AG04449 (cell line): ENCODE results near the gene GEMIN4.

Experiments
- CTCF ChIA-PET: fragments of 350-600 bp; formaldehyde crosslinking; extraction: SDS; loops from one replicate; lab custom pipeline; 2021; ENCODE audit warnings: antibody characterized with exemption; lab: Yijun Ruan, JAX
- POLR2A ChIA-PET: fragments of 400-600, 350-600 bp; formaldehyde crosslinking; extraction: SDS; loops from one replicate; lab custom pipeline; 2020; ENCODE audit warnings: antibody characterized with exemption, inconsistent platforms; lab: Yijun Ruan, JAX
- DNase-seq: peaks from one replicate; pipeline ENCODE4 v3.0.0-alpha.2; 2010; ENCODE audit warnings: low read depth, low spot score
- H3K4me3 ChIP-seq: 2 replicates; pipeline ENCODE4 v1.5.1; 2011; ENCODE audit warnings: low read depth, mild to moderate bottlenecking, control low read depth, low read length
- TF ChIP-seq, protein P1 (sequence below): IDR thresholded peaks from one replicate; pipeline ENCODE4 v1.5.1; 2011; ENCODE audit warnings: mild to moderate bottlenecking, moderate library complexity, low read length, control low read depth, inconsistent platforms; ENCODE audit not compliant: insufficient read depth; ENCODE audit errors: missing control alignments

Gene GEMIN4

GRCh38 chr17:740240-741017 is 11.6 kb downstream of the GEMIN4 start:
- DNase-seq = no peak
- TF ChIP-seq, protein P1, sequence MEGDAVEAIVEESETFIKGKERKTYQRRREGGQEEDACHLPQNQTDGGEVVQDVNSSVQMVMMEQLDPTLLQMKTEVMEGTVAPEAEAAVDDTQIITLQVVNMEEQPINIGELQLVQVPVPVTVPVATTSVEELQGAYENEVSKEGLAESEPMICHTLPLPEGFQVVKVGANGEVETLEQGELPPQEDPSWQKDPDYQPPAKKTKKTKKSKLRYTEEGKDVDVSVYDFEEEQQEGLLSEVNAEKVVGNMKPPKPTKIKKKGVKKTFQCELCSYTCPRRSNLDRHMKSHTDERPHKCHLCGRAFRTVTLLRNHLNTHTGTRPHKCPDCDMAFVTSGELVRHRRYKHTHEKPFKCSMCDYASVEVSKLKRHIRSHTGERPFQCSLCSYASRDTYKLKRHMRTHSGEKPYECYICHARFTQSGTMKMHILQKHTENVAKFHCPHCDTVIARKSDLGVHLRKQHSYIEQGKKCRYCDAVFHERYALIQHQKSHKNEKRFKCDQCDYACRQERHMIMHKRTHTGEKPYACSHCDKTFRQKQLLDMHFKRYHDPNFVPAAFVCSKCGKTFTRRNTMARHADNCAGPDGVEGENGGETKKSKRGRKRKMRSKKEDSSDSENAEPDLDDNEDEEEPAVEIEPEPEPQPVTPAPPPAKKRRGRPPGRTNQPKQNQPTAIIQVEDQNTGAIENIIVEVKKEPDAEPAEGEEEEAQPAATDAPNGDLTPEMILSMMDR = no peak
- CTCF ChIA-PET = interaction anchor here (0.8 to 6.9 kb wide), 2 partner anchors 11 to 240 kb away, joined by 3 to 48 read pairs; partner anchors contain the start of gene GEMIN4
- POLR2A ChIA-PET = interaction anchor here (0.7 kb wide), 1 partner anchor 410 kb away, joined by 3 read pairs; no protein-coding TSS in a partner anchor
- H3K4me3 ChIP-seq = no peak overlapping the region

DNA sequence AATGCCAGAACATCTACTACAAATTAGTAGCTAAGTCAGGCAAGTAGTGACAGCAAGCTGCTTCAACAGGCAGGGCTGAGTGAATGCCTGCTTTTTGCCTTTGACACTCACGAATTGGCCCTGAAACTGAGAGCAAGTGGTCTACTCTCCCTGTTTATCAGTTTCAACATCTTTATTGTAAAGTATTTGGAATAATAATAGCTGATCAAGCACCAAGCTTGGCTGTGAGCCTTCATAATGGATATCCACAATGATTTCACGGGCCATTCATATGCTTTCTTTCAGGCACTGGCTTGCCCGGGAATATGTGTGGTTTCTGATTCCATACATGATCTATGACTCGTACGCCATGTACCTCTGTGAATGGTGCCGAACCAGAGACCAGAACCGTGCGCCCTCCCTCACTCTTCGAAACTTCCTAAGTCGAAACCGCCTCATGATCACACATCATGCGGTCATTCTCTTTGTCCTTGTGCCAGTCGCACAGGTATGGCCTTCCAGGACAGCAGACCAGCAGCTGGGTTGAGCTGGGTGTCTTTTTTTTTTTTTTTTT is 14.4 kb downstream of the GEMIN4 start:
- DNase-seq = no peak
- ChIA-PET POLR2A (interaction anchor here (0.6 kb wide), 1 partner anchor 13 kb away, joined by 4 read pairs; no protein-coding TSS in a partner anchor), CTCF (interaction anchor here (0.5 to 6.9 kb wide), 5 partner anchors 11 to 258 kb away, joined by 3 to 48 read pairs (median 5); partner anchors contain the start of gene GEMIN4)
- TF ChIP-seq, protein P1 = no peak
- H3K4me3 ChIP-seq = no peak overlapping the region

DNA sequence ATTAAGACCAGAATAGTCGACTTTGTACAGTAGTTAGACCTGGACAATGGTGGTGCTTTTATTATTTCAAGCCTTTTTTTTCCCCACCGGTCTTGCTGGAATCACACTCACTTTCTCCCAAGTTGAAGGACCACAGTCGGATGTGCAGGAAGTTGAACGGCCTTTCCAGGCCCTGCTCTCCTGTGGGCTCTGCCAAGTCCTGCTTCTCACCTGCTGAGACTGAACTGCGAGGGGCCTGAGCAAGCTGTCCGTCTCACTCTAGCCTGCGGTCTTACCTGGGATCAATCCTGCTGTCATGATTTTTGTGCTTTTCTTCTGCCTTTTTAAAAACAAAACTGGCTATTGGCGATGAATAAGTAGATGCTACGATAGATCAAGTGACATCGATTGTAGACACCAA is 18.3 kb downstream of the GEMIN4 start:
- ChIA-PET CTCF (interaction anchor here (1.0 to 2.1 kb wide), 4 partner anchors 9 to 246 kb away, joined by 3 to 5 read pairs (median 4); partner anchors contain the start of genes GEMIN4 and NXN), POLR2A (no interaction called here)
- DNase-seq = no peak
- H3K4me3 ChIP-seq = peak overlapping the region; percentile 72
- TF ChIP-seq, protein P1 = no peak

- peak overlapping the region; percentile 72 for H3K4me3 ChIP-seq
- DNase-seq = no peak
- TF ChIP-seq, protein P1 = no peak
- POLR2A ChIA-PET = interaction anchor here (0.6 kb wide), 3 partner anchors 17 to 216 kb away, joined by 3 to 4 read pairs (median 3); no protein-coding TSS in a partner anchor
- CTCF ChIA-PET = interaction anchor here (1.1 to 2.1 kb wide), 3 partner anchors 20 to 247 kb away, joined by 3 to 5 read pairs (median 5); partner anchors contain the start of genes GEMIN4 and NXN
Observed at GRCh38 chr17:732902-733720, 19.0 kb downstream of the GEMIN4 start.

DNA sequence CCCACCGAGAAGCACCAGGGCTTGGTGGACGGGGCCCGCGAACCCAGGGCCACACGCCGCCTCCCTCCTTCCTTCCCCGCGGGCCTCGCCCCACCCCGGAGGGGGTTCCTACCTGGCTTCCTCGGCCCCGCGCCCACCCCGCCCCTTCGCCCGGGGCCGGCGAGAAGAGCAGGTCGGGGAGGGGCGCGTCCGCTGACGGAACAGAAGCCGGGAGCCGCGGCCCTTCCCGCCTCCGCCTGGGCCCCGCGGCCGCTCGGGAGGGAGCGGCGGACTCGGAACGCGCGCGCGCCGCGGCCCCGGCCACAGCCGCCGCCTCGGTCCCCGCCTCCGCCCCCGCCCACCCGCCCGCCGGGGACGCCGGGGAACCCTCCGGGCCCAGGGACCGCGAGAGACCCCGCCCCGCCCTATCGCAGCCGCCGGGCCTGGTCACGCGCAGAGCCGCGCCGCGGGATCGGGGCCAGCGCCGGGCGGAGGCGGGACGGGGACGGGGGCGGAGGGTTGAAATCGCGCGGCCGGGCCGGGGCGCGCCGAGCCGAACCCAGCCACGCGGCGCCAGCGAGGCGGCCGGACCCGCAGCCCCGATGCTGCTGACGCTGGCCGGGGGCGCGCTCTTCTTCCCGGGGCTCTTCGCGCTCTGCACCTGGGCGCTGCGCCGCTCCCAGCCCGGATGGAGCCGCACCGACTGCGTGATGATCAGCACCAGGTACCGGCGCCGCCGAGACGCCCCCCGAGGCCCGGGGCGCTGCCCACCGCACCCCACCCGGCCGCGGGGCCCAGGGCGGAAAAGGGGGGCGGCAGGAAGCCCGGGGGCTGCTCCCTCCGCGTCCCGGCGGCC is 19.8 kb downstream of the GEMIN4 start, which contains the start of gene TLCD3A:
Gene TLCD3A, plus strand, starts transcription at position 530 of the 835 bp plus-strand sequence. Its CDS starts 52 bp downstream, at position 582.
- no peak for DNase-seq
- H3K4me3 ChIP-seq = peak within 1 kb of the TSS; percentile 72
- ChIA-PET POLR2A (no interaction called here), CTCF (interaction anchor here (1.6 kb wide), 1 partner anchor 248 kb away, joined by 5 read pairs; the partner anchor contains the start of gene NXN)
- TF ChIP-seq, protein P1 = no peak
